ENCODE measurements around the gene CHTF8.

The CHTF8 gene

DNA sequence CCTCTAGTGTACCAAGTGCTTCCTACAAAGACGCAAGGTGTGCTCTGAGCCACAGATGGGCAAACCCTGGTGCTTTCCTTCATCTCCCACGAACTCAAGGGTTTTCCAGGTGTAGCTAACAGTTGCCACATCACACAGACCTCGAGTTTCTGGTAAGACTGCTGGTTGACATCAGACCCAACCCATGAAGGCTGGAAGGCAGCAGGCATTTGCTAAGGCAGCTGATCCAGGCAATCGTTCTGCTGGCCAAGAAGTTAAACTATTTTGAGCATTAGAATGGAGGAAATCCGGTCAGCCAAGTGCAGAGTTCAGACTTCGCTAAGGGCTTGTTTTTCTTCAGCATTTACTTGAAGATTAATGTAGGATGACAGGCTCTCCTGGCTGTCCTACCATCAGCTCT, 15.5 kb downstream of the CHTF8 start:
- ATAC-seq (ENCODE audit: low read depth) (no peak), DNase-seq (ENCODE audit: low spot score) (peak; percentile 18)
- Histone ChIP-seq H3K4me1 (ENCODE audit: insufficient read depth, poor library complexity, severe bottlenecking) (no peaks in the 10 kb centered on the region), H3K36me3 (ENCODE audit: low read depth) (peaks cover 80% of the 10 kb centered on the region), H3K9me3 (ENCODE audit: severe bottlenecking) (no peaks in the 10 kb centered on the region), H3K27ac (ENCODE audit: poor library complexity, severe bottlenecking) (no peak overlapping the region), H3K27me3 (ENCODE audit: insufficient read depth, poor library complexity, severe bottlenecking) (no peaks in the 10 kb centered on the region), H3K4me3 (ENCODE audit: severe bottlenecking) (no peak overlapping the region)
- TF ChIP-seq, protein P1, sequence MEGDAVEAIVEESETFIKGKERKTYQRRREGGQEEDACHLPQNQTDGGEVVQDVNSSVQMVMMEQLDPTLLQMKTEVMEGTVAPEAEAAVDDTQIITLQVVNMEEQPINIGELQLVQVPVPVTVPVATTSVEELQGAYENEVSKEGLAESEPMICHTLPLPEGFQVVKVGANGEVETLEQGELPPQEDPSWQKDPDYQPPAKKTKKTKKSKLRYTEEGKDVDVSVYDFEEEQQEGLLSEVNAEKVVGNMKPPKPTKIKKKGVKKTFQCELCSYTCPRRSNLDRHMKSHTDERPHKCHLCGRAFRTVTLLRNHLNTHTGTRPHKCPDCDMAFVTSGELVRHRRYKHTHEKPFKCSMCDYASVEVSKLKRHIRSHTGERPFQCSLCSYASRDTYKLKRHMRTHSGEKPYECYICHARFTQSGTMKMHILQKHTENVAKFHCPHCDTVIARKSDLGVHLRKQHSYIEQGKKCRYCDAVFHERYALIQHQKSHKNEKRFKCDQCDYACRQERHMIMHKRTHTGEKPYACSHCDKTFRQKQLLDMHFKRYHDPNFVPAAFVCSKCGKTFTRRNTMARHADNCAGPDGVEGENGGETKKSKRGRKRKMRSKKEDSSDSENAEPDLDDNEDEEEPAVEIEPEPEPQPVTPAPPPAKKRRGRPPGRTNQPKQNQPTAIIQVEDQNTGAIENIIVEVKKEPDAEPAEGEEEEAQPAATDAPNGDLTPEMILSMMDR (IDR thresholded peaks at IDR 0.05; ENCODE audit: poor library complexity, severe bottlenecking): no peak

DNA sequence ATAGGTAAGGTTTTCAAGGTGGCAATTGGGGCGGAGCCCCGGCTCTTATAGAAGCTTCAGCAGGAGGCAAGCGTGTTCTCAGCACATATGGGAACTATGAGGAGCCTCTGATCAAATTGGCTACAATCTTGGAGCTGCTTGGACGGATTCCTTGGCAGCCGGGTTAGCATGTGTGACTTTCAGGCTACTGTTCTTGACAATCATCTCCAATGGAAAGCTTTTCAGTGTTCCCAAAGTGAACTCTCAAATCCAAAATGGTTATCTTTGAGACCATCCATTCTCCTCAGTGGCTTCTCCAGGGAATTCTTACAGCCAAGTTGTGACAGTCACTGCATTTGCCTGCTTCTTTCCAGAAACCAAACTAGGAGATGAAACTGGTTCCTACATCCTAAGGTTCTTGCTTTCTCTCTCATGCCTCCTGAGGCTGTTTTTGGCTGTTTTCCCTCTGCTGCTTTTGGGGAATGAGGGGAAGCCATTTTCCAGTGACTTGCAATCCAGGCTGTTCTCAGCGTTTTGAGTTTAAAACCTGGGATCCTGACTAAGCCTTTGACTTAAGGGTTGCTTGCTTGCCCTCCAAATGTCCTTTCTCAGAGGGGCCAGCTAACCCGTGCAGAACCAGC, 16.0 kb downstream of the CHTF8 start:
- no peaks in the 10 kb centered on the region for H3K4me1 ChIP-seq (ENCODE audit: insufficient read depth, poor library complexity, severe bottlenecking)
- no peaks in the 10 kb centered on the region for H3K27me3 ChIP-seq (ENCODE audit: insufficient read depth, poor library complexity, severe bottlenecking)
- no peak overlapping the region for H3K27ac ChIP-seq (ENCODE audit: poor library complexity, severe bottlenecking)
- H3K9me3 ChIP-seq (ENCODE audit: severe bottlenecking): no peaks in the 10 kb centered on the region
- H3K36me3 ChIP-seq (ENCODE audit: low read depth): peaks cover 79% of the 10 kb centered on the region
- H3K4me3 ChIP-seq (ENCODE audit: severe bottlenecking): no peak overlapping the region
- DNase-seq (ENCODE audit: low spot score) (peak; percentile 9), ATAC-seq (ENCODE audit: low read depth) (no peak)
- TF ChIP-seq, protein P1 (IDR thresholded peaks at IDR 0.05; ENCODE audit: poor library complexity, severe bottlenecking): no peak

DNA sequence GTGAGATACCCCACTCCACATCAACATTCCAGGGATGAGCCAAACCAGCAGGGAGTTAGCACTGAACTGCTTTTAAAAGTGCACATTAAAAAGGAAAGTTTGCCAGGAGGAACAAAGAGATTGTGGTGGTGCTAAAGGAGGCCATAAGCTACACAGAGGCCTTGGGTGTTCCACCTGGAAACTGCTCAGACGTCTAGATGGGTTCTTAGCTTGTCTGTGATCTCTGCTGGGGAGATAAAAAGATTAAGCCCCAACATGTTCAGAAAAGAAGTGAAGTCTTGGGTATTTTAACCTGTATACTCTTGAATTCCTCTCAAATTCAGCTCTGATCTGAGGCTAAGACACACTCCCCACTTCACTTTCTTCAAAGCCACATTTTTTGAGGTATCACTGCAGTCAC, 16.6 kb downstream of the CHTF8 start:
- no peak for DNase-seq (ENCODE audit: low spot score)
- Histone ChIP-seq H3K4me3 (ENCODE audit: severe bottlenecking) (no peak overlapping the region), H3K4me1 (ENCODE audit: insufficient read depth, poor library complexity, severe bottlenecking) (no peaks in the 10 kb centered on the region), H3K9me3 (ENCODE audit: severe bottlenecking) (no peaks in the 10 kb centered on the region), H3K27me3 (ENCODE audit: insufficient read depth, poor library complexity, severe bottlenecking) (no peaks in the 10 kb centered on the region), H3K27ac (ENCODE audit: poor library complexity, severe bottlenecking) (no peak overlapping the region), H3K36me3 (ENCODE audit: low read depth) (peaks cover 73% of the 10 kb centered on the region)
- TF ChIP-seq, protein P1 (IDR thresholded peaks at IDR 0.05; ENCODE audit: poor library complexity, severe bottlenecking): no peak
- no peak for ATAC-seq (ENCODE audit: low read depth)

DNA sequence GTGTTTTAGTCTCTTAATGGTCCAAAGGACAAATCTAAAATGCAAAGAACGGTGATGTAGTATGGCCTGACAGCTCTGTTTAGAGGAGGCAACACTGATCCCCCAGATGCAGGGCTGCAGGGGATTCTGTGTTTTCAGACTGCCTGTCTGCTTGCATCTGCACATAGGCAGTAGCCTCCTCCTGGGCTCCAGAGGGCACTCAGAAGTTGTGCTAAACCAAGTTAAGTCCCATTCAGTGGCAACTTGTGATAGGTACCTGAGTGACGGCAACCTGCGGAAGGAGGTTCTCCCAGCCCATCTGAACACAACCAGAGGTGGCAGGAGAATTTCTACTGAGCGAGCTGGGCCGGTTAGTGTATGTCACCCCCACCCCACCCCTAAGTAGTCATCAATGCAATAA, 17.0 kb downstream of the CHTF8 start:
- Histone ChIP-seq H3K27me3 (ENCODE audit: insufficient read depth, poor library complexity, severe bottlenecking) (no peaks in the 10 kb centered on the region), H3K36me3 (ENCODE audit: low read depth) (peaks cover 73% of the 10 kb centered on the region), H3K4me1 (ENCODE audit: insufficient read depth, poor library complexity, severe bottlenecking) (no peaks in the 10 kb centered on the region), H3K4me3 (ENCODE audit: severe bottlenecking) (no peak overlapping the region), H3K27ac (ENCODE audit: poor library complexity, severe bottlenecking) (no peak overlapping the region), H3K9me3 (ENCODE audit: severe bottlenecking) (no peaks in the 10 kb centered on the region)
- DNase-seq (ENCODE audit: low spot score) (peak; percentile 23), ATAC-seq (ENCODE audit: low read depth) (no peak)
- TF ChIP-seq, protein P1 (IDR thresholded peaks at IDR 0.05; ENCODE audit: poor library complexity, severe bottlenecking): no peak

DNA sequence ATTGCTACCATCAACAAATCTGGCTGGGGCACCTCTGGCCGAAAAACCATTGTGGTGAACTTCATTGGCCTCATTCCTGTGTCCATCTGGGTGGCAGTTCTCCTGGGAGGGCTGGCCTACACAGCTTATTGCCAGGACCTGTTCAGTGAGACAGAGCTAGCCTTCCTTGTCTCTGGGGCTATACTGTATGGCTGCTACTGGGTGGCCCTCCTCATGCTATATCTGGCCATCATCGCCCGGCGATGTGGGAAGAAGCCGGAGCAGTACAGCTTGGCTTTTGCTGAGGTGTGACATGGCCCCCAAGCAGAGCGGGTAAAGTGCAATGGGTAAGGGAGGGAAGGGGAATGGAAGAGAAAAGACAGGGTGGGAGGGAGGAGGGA, 17.4 kb downstream of the CHTF8 start:
- Histone ChIP-seq H3K4me1 (ENCODE audit: insufficient read depth, poor library complexity, severe bottlenecking) (no peaks in the 10 kb centered on the region), H3K36me3 (ENCODE audit: low read depth) (peaks cover 73% of the 10 kb centered on the region), H3K4me3 (ENCODE audit: severe bottlenecking) (no peak overlapping the region), H3K9me3 (ENCODE audit: severe bottlenecking) (no peaks in the 10 kb centered on the region), H3K27me3 (ENCODE audit: insufficient read depth, poor library complexity, severe bottlenecking) (no peaks in the 10 kb centered on the region), H3K27ac (ENCODE audit: poor library complexity, severe bottlenecking) (no peak overlapping the region)
- TF ChIP-seq, protein P1 (IDR thresholded peaks at IDR 0.05; ENCODE audit: poor library complexity, severe bottlenecking): no peak
- DNase-seq (ENCODE audit: low spot score): no peak
- ATAC-seq (ENCODE audit: low read depth): no peak

Data from RWPE2 (cell line).